Measurements from ENCODE around the gene SLC66A1. TPM values are rescaled to one million over a fixed set of nuclear protein-coding genes. Genes with fewer than 3 reads are reported as not detected.

SLC66A1 gene
- total and polyA plus RNA-seq, 2 experiments from 2014 or later = 21.1 to 24.0 TPM

GRCh38 chr1:19367584-19368041 lies 55.5 kb downstream of the SLC66A1 start:
- peak in 1 of 2 donors; percentile 29 for DNase-seq (ENCODE audit: low read depth in 1 of 2, low spot score in 1 of 2)
- Histone ChIP-seq H3K4me3 (no peak overlapping the region), H3K36me3 (no peaks in the 10 kb centered on the region), H3K27me3 (no peaks in the 10 kb centered on the region), H3K4me1 (ENCODE audit: low read depth) (no peaks in the 10 kb centered on the region), H3K9me3 (ENCODE audit: low read depth) (no peaks in the 10 kb centered on the region), H3K27ac (no peak overlapping the region)
- TF ChIP-seq, protein P1, sequence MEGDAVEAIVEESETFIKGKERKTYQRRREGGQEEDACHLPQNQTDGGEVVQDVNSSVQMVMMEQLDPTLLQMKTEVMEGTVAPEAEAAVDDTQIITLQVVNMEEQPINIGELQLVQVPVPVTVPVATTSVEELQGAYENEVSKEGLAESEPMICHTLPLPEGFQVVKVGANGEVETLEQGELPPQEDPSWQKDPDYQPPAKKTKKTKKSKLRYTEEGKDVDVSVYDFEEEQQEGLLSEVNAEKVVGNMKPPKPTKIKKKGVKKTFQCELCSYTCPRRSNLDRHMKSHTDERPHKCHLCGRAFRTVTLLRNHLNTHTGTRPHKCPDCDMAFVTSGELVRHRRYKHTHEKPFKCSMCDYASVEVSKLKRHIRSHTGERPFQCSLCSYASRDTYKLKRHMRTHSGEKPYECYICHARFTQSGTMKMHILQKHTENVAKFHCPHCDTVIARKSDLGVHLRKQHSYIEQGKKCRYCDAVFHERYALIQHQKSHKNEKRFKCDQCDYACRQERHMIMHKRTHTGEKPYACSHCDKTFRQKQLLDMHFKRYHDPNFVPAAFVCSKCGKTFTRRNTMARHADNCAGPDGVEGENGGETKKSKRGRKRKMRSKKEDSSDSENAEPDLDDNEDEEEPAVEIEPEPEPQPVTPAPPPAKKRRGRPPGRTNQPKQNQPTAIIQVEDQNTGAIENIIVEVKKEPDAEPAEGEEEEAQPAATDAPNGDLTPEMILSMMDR (IDR thresholded peaks at IDR 0.05; ENCODE audit: low read depth, low read length) = no peak

DNA sequence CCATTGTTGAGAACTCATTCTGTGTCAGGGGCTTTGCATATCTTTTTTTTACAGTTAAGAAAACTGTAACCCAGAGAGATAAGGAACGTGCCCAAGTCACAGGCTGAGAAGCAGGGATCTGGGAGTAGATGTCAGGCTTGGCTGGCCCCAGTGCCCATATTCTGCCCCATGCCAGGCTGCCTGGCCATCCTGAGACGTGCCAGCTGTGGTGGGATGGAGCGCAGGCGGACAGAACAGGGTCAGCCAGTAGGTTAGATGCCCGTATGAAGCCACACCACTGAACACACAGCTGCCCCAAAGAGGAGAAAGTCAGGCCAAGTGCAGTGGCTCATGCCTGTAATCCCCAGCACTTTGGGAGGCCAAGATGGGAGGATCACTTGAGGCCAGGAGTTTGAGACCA lies 55.9 kb downstream of the SLC66A1 start:
- Histone ChIP-seq H3K27me3 (no peaks in the 10 kb centered on the region), H3K4me1 (ENCODE audit: low read depth) (no peaks in the 10 kb centered on the region), H3K27ac (no peak overlapping the region), H3K4me3 (no peak overlapping the region), H3K36me3 (no peaks in the 10 kb centered on the region), H3K9me3 (ENCODE audit: low read depth) (no peaks in the 10 kb centered on the region)
- TF ChIP-seq, protein P1 (IDR thresholded peaks at IDR 0.05; ENCODE audit: low read depth, low read length) = no peak
- DNase-seq (ENCODE audit: low read depth in 1 of 2, low spot score in 1 of 2) = no peak

DNA sequence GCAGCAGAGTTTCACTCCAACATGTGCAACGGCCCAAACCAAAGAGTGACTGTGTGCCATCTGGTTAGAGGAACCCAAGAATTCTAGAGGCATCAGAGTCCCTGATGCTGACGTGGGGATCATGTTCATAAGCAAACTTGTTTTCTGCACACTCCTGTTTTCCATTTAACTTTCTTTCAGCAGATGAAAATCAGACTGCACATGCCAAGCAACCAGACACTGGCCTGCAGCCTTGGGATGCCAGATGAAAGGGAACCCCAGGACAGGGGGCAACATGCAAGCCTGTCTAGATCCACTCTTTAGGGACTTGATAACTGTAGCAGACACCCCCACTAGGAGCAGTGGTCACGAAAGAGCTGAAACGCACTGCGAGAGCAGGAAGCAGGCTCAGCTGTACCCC lies 56.8 kb downstream of the SLC66A1 start:
- TF ChIP-seq, protein P1 (IDR thresholded peaks at IDR 0.05; ENCODE audit: low read depth, low read length) = no peak
- no peak for DNase-seq (ENCODE audit: low read depth in 1 of 2, low spot score in 1 of 2)
- Histone ChIP-seq H3K27ac (no peak overlapping the region), H3K9me3 (ENCODE audit: low read depth) (no peaks in the 10 kb centered on the region), H3K36me3 (no peaks in the 10 kb centered on the region), H3K4me1 (ENCODE audit: low read depth) (no peaks in the 10 kb centered on the region), H3K27me3 (no peaks in the 10 kb centered on the region), H3K4me3 (no peak overlapping the region)

GRCh38 chr1:19369396-19370090 lies 57.4 kb downstream of the SLC66A1 start:
- Histone ChIP-seq H3K36me3 (no peaks in the 10 kb centered on the region), H3K27ac (no peak overlapping the region), H3K4me1 (ENCODE audit: low read depth) (no peaks in the 10 kb centered on the region), H3K9me3 (ENCODE audit: low read depth) (no peaks in the 10 kb centered on the region), H3K27me3 (no peaks in the 10 kb centered on the region), H3K4me3 (no peak overlapping the region)
- TF ChIP-seq, protein P1 (IDR thresholded peaks at IDR 0.05; ENCODE audit: low read depth, low read length) = no peak
- no peak for DNase-seq (ENCODE audit: low read depth in 1 of 2, low spot score in 1 of 2)

GRCh38 chr1:19370453-19371170 lies 58.5 kb downstream of the SLC66A1 start:
- Histone ChIP-seq H3K27me3 (no peaks in the 10 kb centered on the region), H3K4me1 (ENCODE audit: low read depth) (no peaks in the 10 kb centered on the region), H3K27ac (no peak overlapping the region), H3K9me3 (ENCODE audit: low read depth) (no peaks in the 10 kb centered on the region), H3K36me3 (peaks cover under 1% of the 10 kb centered on the region), H3K4me3 (no peak overlapping the region)
- peak in 1 of 2 donors; percentile 12 for DNase-seq (ENCODE audit: low read depth in 1 of 2, low spot score in 1 of 2)
- TF ChIP-seq, protein P1 (IDR thresholded peaks at IDR 0.05; ENCODE audit: low read depth, low read length) = no peak
